ENCODE data around the gene ADTRP. TPM values are rescaled to one million over a fixed set of nuclear protein-coding genes. Genes with fewer than 3 reads are reported as not detected.

The ADTRP gene
- polyA plus RNA-seq, 1 donor (not counting 4 experiments of a cell fraction or from before 2014, with no cell fraction given): 16.7 TPM

GRCh38 chr6:11682561-11682975 is 96.0 kb downstream of the ADTRP start:
- TF ChIP-seq CTCF (optimal IDR thresholded peaks at IDR 0.05 in 1 of 3, IDR thresholded peaks at IDR 0.05 in 1 of 3, conservative IDR thresholded peaks at IDR 0.05 in 1 of 3; ENCODE audit: extremely low read depth in 1 of 3, insufficient read depth in 2 of 3, low read length in 3 of 3) (no peak), EZH2 (IDR thresholded peaks at IDR 0.05; ENCODE audit: low read length) (no peak)
- no peak overlapping the region for H3K9ac ChIP-seq (ENCODE audit: control insufficient read depth, extremely low read depth, insufficient read depth, low read length)
- no peaks in the 10 kb centered on the region for H3K36me3 ChIP-seq (ENCODE audit: control insufficient read depth in 2 of 2, extremely low read depth in 1 of 2, insufficient read depth in 2 of 2, low read length in 2 of 2)
- H2AFZ ChIP-seq (ENCODE audit: control insufficient read depth, low read length): no peak overlapping the region
- no peak overlapping the region for H3K4me3 ChIP-seq (ENCODE audit: control insufficient read depth in 2 of 3, extremely low read depth in 1 of 3, insufficient read depth in 2 of 3, low read depth in 1 of 3, low read length in 3 of 3)
- no peaks in the 10 kb centered on the region for H3K9me1 ChIP-seq (ENCODE audit: control insufficient read depth, extremely low read depth, insufficient read depth, low read length)
- H4K20me1 ChIP-seq (ENCODE audit: control insufficient read depth, extremely low read depth, insufficient read depth, low read length): no peaks in the 10 kb centered on the region
- dilution Hi-C loops (cut with MboI; ENCODE audit: extremely low pct_ligation_motif_present, low sequenced_read_pairs): no loop called here
- DNase-seq (ENCODE audit: low read depth, low spot score): no peak
- no peak overlapping the region for H3K27ac ChIP-seq (ENCODE audit: control insufficient read depth, insufficient read depth, low read length)
- H3K4me2 ChIP-seq (ENCODE audit: control insufficient read depth, extremely low read depth, insufficient read depth, low read depth, low read length): no peak overlapping the region
- FAIRE-seq: no peak
- H3K4me1 ChIP-seq (ENCODE audit: control insufficient read depth, extremely low read depth, insufficient read depth, low read length): peaks cover 19% of the 10 kb centered on the region
- H3K27me3 ChIP-seq (ENCODE audit: control insufficient read depth, extremely low read depth, insufficient read depth, low read length): no peaks in the 10 kb centered on the region
- peaks cover 2% of the 10 kb centered on the region for H3K9me3 ChIP-seq (ENCODE audit: control insufficient read depth, low read depth, low read length)
- H3K79me2 ChIP-seq (ENCODE audit: control insufficient read depth, insufficient read depth, low read length): no peaks in the 10 kb centered on the region

GRCh38 chr6:11681770-11682169 is 96.8 kb downstream of the ADTRP start:
- Histone ChIP-seq H3K9me1 (ENCODE audit: control insufficient read depth, extremely low read depth, insufficient read depth, low read length) (no peaks in the 10 kb centered on the region), H4K20me1 (ENCODE audit: control insufficient read depth, extremely low read depth, insufficient read depth, low read length) (no peaks in the 10 kb centered on the region), H3K36me3 (ENCODE audit: control insufficient read depth in 2 of 2, extremely low read depth in 1 of 2, insufficient read depth in 2 of 2, low read length in 2 of 2) (no peaks in the 10 kb centered on the region), H3K79me2 (ENCODE audit: control insufficient read depth, insufficient read depth, low read length) (no peaks in the 10 kb centered on the region), H3K4me2 (ENCODE audit: control insufficient read depth, extremely low read depth, insufficient read depth, low read depth, low read length) (no peak overlapping the region), H3K9ac (ENCODE audit: control insufficient read depth, extremely low read depth, insufficient read depth, low read length) (no peak overlapping the region), H2AFZ (ENCODE audit: control insufficient read depth, low read length) (no peak overlapping the region), H3K9me3 (ENCODE audit: control insufficient read depth, low read depth, low read length) (peaks cover 2% of the 10 kb centered on the region), H3K27ac (ENCODE audit: control insufficient read depth, insufficient read depth, low read length) (no peak overlapping the region), H3K4me1 (ENCODE audit: control insufficient read depth, extremely low read depth, insufficient read depth, low read length) (peaks cover 19% of the 10 kb centered on the region), H3K27me3 (ENCODE audit: control insufficient read depth, extremely low read depth, insufficient read depth, low read length) (no peaks in the 10 kb centered on the region), H3K4me3 (ENCODE audit: control insufficient read depth in 2 of 3, extremely low read depth in 1 of 3, insufficient read depth in 2 of 3, low read depth in 1 of 3, low read length in 3 of 3) (no peak overlapping the region)
- no peak for DNase-seq (ENCODE audit: low read depth, low spot score)
- TF ChIP-seq EZH2 (IDR thresholded peaks at IDR 0.05; ENCODE audit: low read length): no peak
- TF ChIP-seq CTCF (optimal IDR thresholded peaks at IDR 0.05 in 1 of 3, IDR thresholded peaks at IDR 0.05 in 1 of 3, conservative IDR thresholded peaks at IDR 0.05 in 1 of 3; ENCODE audit: extremely low read depth in 1 of 3, insufficient read depth in 2 of 3, low read length in 3 of 3): no peak
- FAIRE-seq: no peak
- dilution Hi-C loops (cut with MboI; ENCODE audit: extremely low pct_ligation_motif_present, low sequenced_read_pairs): no loop called here
